OCI-LY7 (cell line): ENCODE data around the gene SAA2. TPM values are rescaled to one million over a fixed set of nuclear protein-coding genes. Genes with fewer than 3 reads are reported as not detected.
"Not testable (repeated sequence)": the region's sequence is repeated elsewhere in the genome, so short reads cannot be mapped to it uniquely, and the experiment has no call there.

ENCODE experiments used
- BruUV-seq: library from RNA; stranded (reverse); fragments of 400-500 nt; replicated peaks from 2 replicates; lab custom pipeline; 2021; lab: Mats Ljungman, UMichigan
- CTCF ChIA-PET: fragments of 300-600 bp; sonication (Branson Sonifier 250); formaldehyde crosslinking; loops from one replicate; lab custom pipeline; 2022; ENCODE audit warnings: antibody characterized with exemption; ENCODE audit not compliant: unreplicated experiment; lab: Charles Lee
- POLR2A ChIA-PET: fragments of 300-600 bp; sonication (Branson Sonifier 250); formaldehyde crosslinking; loops from one replicate; lab custom pipeline; 2022; ENCODE audit warnings: antibody characterized with exemption; lab: Charles Lee
- DNase-seq: peaks from one replicate; pipeline ENCODE4 v3.0.0-alpha.2; 2015; ENCODE audit warnings: low spot score
- H2AFZ ChIP-seq: fragments of 200-600 bp; sonication (generic), shearing (Covaris generic); 2 replicates; pipeline ENCODE4 v1.6.1; 2014; ENCODE audit warnings: mild to moderate bottlenecking, antibody characterized with exemption, low read length, moderate library complexity
- H3K27ac ChIP-seq: fragments of 200-600 bp; sonication (generic); 2 replicates; pipeline ENCODE4 v1.5.1; 2014; ENCODE audit warnings: mixed run types, low read depth, mild to moderate bottlenecking, moderate library complexity, low read length, inconsistent platforms; ENCODE audit not compliant: poor library complexity, severe bottlenecking
- H3K36me3 ChIP-seq: fragments of 200-600 bp; sonication (generic); 2 replicates; pipeline ENCODE4 v1.6.1; 2014; ENCODE audit warnings: mild to moderate bottlenecking, antibody characterized with exemption, low read length, moderate library complexity, mixed read lengths; ENCODE audit not compliant: insufficient read depth
- H3K4me1 ChIP-seq: fragments of 200-600 bp; sonication (generic); 2 replicates; pipeline ENCODE4 v1.5.1; 2014; ENCODE audit warnings: mild to moderate bottlenecking, low read length; ENCODE audit not compliant: insufficient read depth, poor library complexity, severe bottlenecking
- H3K4me2 ChIP-seq: fragments of 200-600 bp; sonication (generic); 2 replicates; pipeline ENCODE4 v1.6.1; 2014; ENCODE audit warnings: mild to moderate bottlenecking, low read length
- H3K4me3 ChIP-seq: fragments of 200-600 bp; sonication (generic); 2 replicates; pipeline ENCODE4 v1.5.1; 2014; ENCODE audit warnings: mild to moderate bottlenecking, low read depth, low read length; ENCODE audit not compliant: poor library complexity, severe bottlenecking
- H3K79me2 ChIP-seq: fragments of 200-600 bp; sonication (generic); 2 replicates; pipeline ENCODE4 v1.6.1; 2016; ENCODE audit warnings: low read depth, mild to moderate bottlenecking, low read length, moderate library complexity, mixed read lengths; ENCODE audit not compliant: insufficient read depth
- H3K9me2 ChIP-seq: fragments of 200-600 bp; sonication (generic); 2 replicates; pipeline ENCODE4 v1.6.1; 2016; ENCODE audit warnings: mild to moderate bottlenecking, low read length, mixed read lengths; ENCODE audit not compliant: insufficient read depth
- H3K9me3 ChIP-seq: fragments of 200-600 bp; sonication (generic); 2 replicates; pipeline ENCODE4 v1.6.1; 2014; ENCODE audit warnings: mild to moderate bottlenecking, mixed run types, low read length, mixed read lengths
- H4K20me1 ChIP-seq: fragments of 200-600 bp; sonication (generic); 2 replicates; pipeline ENCODE4 v1.6.1; 2014; ENCODE audit warnings: mild to moderate bottlenecking, antibody characterized with exemption, low read length, moderate library complexity, mixed read lengths; ENCODE audit not compliant: insufficient read depth
- CTCF ChIP-seq: fragments of 200-600 bp; sonication (generic); conservative IDR thresholded peaks from 2 replicates; pipeline ENCODE4 v1.5.1; 2014; ENCODE audit warnings: mild to moderate bottlenecking, antibody characterized with exemption, low read length, moderate library complexity, mixed read lengths
- EZH2phosphoT487 ChIP-seq: fragments of 200-600 bp; sonication (generic); IDR thresholded peaks from 2 replicates; pipeline ENCODE4 v1.6.1; 2018; ENCODE audit warnings: low read depth, borderline replicate concordance, mild to moderate bottlenecking, mixed run types, antibody characterized with exemption, low read length, moderate library complexity, mixed read lengths
- intact Hi-C: fragments of 100-400 bp; cut with micrococcal nuclease; formaldehyde crosslinking; loops from one replicate; pipeline ENCODE4 v1.10.0; 2022; ENCODE audit not compliant: unreplicated experiment
- total RNA-seq, 2 experiments: library from RNA; depleted of rRNA in 1 of 2; stranded (reverse); fragments of >200 nt in 1 of 2; shearing (Covaris generic) in 1 of 2; gene quantifications; 2 replicates each; pipeline ENCODE4 v1.2.3, GENCODE V29; 2014 to 2022

SAA2 gene
- total RNA-seq, 2 experiments from 2014 or later = not detected

GRCh38 chr11:18270102-18270501 is 21.6 kb upstream of the SAA2 start:
- Histone ChIP-seq H3K27ac (no peak overlapping the region), H3K9me3 (no peaks in the 10 kb centered on the region), H3K79me2 (no peaks in the 10 kb centered on the region), H3K4me1 (peaks cover 9% of the 10 kb centered on the region), H3K4me3 (no peak overlapping the region), H2AFZ (no peak overlapping the region), H3K36me3 (no peaks in the 10 kb centered on the region), H3K9me2 (no peaks in the 10 kb centered on the region), H3K4me2 (no peak overlapping the region), H4K20me1 (no peaks in the 10 kb centered on the region)
- TF ChIP-seq CTCF (peak; percentile 39), EZH2phosphoT487 (no peak)
- peak; percentile 26 for DNase-seq
- BruUV-seq = no TSS peak
- intact Hi-C loops = no loop called here
- CTCF ChIA-PET = no interaction called here
- POLR2A ChIA-PET = no interaction called here

- H3K9me2 ChIP-seq, CTCF ChIA-PET, H3K9me3 ChIP-seq, intact Hi-C loops, H2AFZ ChIP-seq, H3K27ac ChIP-seq, H4K20me1 ChIP-seq, H3K4me2 ChIP-seq, BruUV-seq, H3K79me2 ChIP-seq, H3K36me3 ChIP-seq, H3K4me3 ChIP-seq, DNase-seq: not testable (repeated sequence)
- POLR2A ChIA-PET = interaction anchor here (0.7 kb wide), 1 partner anchor 15 kb away, joined by 4 read pairs; no protein-coding TSS in a partner anchor
- peaks cover 10% of the 10 kb centered on the region for H3K4me1 ChIP-seq
These were observed 20.8 kb upstream of the SAA2 start for GRCh38 chr11:18269252-18269651.

- H4K20me1 ChIP-seq, H3K27ac ChIP-seq, H3K9me2 ChIP-seq, intact Hi-C loops, BruUV-seq, H3K4me3 ChIP-seq, H3K9me3 ChIP-seq, H3K79me2 ChIP-seq, DNase-seq, CTCF ChIA-PET, H3K36me3 ChIP-seq: not testable (repeated sequence)
- peaks cover 10% of the 10 kb centered on the region for H3K4me1 ChIP-seq
- H2AFZ ChIP-seq = peak overlapping the region; percentile 73; the same call in 1 of the 2 replicates
- POLR2A ChIA-PET = interaction anchor here (0.6 kb wide), 1 partner anchor 867 kb away, joined by 3 read pairs; no protein-coding TSS in a partner anchor
- H3K4me2 ChIP-seq = peak overlapping the region; percentile 20; the same call in 1 of the 2 replicates
These were observed 19.1 kb upstream of the SAA2 start for GRCh38 chr11:18267335-18268133.
